Calu3 (cell line): ENCODE measurements around the gene EIF2B5. TPM values are rescaled to one million over a fixed set of nuclear protein-coding genes. Genes with fewer than 3 reads are reported as not detected.

Experiments used
- BruUV-seq: library from RNA; stranded (reverse); fragments of 400-500 nt; replicated peaks from 2 replicates; lab custom pipeline; 2021; lab: Mats Ljungman, UMichigan
- CTCF ChIA-PET: fragments of 300-600 bp; sonication (Branson Sonifier 250); formaldehyde crosslinking; loops from one replicate; lab custom pipeline; 2022; ENCODE audit warnings: antibody characterized with exemption; lab: Charles Lee
- DNase-seq: peaks from one replicate; pipeline ENCODE4 v3.0.0; 2022
- H3K27ac Mint-ChIP-seq: one replicate; pipeline ENCODE4 v1.8.0; 2022; ENCODE audit warnings: mixed read lengths; ENCODE audit not compliant: unreplicated experiment
- H3K27me3 Mint-ChIP-seq: one replicate; pipeline ENCODE4 v1.8.0; 2022; ENCODE audit warnings: mixed read lengths; ENCODE audit not compliant: unreplicated experiment
- H3K36me3 Mint-ChIP-seq: one replicate; pipeline ENCODE4 v1.8.0; 2022; ENCODE audit warnings: mild to moderate bottlenecking, moderate library complexity, mixed read lengths; ENCODE audit not compliant: insufficient read depth, unreplicated experiment
- H3K4me1 Mint-ChIP-seq: one replicate; pipeline ENCODE4 v1.8.0; 2022; ENCODE audit warnings: mild to moderate bottlenecking, low read depth, mixed read lengths; ENCODE audit not compliant: unreplicated experiment
- H3K4me3 Mint-ChIP-seq: one replicate; pipeline ENCODE4 v1.8.0; 2022; ENCODE audit warnings: mild to moderate bottlenecking, low read depth, moderate library complexity, mixed read lengths; ENCODE audit not compliant: unreplicated experiment
- H3K9me3 Mint-ChIP-seq: one replicate; pipeline ENCODE4 v1.8.0; 2022; ENCODE audit warnings: low read depth, mixed read lengths; ENCODE audit not compliant: unreplicated experiment
- CTCF ChIP-seq: fragments of 200-600 bp; IDR thresholded peaks from one replicate; pipeline ENCODE4 v1.8.0; 2022; ENCODE audit warnings: antibody characterized with exemption; ENCODE audit not compliant: unreplicated experiment
- intact Hi-C: fragments of 100-400 bp; cut with micrococcal nuclease; formaldehyde crosslinking; loops from one replicate; pipeline ENCODE4 v1.10.0; 2022; ENCODE audit not compliant: unreplicated experiment
- total RNA-seq: library from RNA; stranded (reverse); gene quantifications from 2 replicates; pipeline ENCODE4 v1.2.3, GENCODE V29; 2022

The EIF2B5 gene
- total RNA-seq, 1 experiment from 2014 or later: 79.6 TPM

GRCh38 chr3:184166671-184167070 lies 31.5 kb downstream of the EIF2B5 start:
- intact Hi-C loops: no loop called here
- H3K4me3 Mint-ChIP-seq: no peak overlapping the region

DNA sequence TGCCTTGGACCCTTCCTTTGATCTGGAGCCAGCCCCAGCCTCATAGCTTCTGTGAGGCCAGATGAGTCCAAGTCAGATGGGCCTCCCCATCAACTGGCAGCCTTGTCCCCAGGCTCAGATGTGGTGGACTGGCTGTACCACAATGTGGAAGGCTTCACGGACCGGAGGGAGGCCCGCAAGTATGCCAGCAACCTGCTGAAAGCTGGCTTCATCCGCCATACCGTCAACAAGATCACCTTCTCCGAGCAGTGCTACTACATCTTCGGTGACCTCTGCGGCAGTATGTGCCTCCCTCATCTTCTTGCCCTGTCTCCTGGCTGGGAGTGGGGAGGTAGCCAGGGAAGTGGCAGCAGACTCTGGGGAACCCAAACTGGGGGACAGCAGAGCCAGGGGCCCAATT lies 32.6 kb downstream of the EIF2B5 start:
- no TSS peak for BruUV-seq
- no peak overlapping the region for H3K4me3 Mint-ChIP-seq
- DNase-seq: no peak
- no peak for TF ChIP-seq CTCF
- H3K27me3 Mint-ChIP-seq: no peaks in the 10 kb centered on the region
- H3K9me3 Mint-ChIP-seq: no peaks in the 10 kb centered on the region
- intact Hi-C loops: no loop called here
- H3K4me1 Mint-ChIP-seq: no peaks in the 10 kb centered on the region
- H3K27ac Mint-ChIP-seq: no peak overlapping the region
- peaks cover 45% of the 10 kb centered on the region for H3K36me3 Mint-ChIP-seq
- CTCF ChIA-PET: no interaction called here

More at GRCh38 chr3:184166671-184167070, 31.5 kb downstream of the EIF2B5 start:
- CTCF ChIA-PET: interaction anchor here (1.1 kb wide), 1 partner anchor 84 kb away, joined by 3 read pairs; no protein-coding TSS in a partner anchor
- Mint-ChIP-seq H3K27me3 (no peaks in the 10 kb centered on the region), H3K4me1 (no peaks in the 10 kb centered on the region), H3K36me3 (peaks cover 41% of the 10 kb centered on the region), H3K9me3 (no peaks in the 10 kb centered on the region), H3K27ac (no peak overlapping the region)
- BruUV-seq: no TSS peak
- no peak for TF ChIP-seq CTCF
- DNase-seq: no peak

GRCh38 chr3:184168363-184169120 lies 33.4 kb downstream of the EIF2B5 start:
- H3K36me3 Mint-ChIP-seq: peaks cover 45% of the 10 kb centered on the region
- DNase-seq: no peak

More at GRCh38 chr3:184168363-184169120, 33.4 kb downstream of the EIF2B5 start:
- CTCF ChIA-PET: interaction anchor here (1.0 kb wide), 1 partner anchor 12 kb away, joined by 5 read pairs; no protein-coding TSS in a partner anchor
- Mint-ChIP-seq H3K27ac (no peak overlapping the region), H3K27me3 (no peaks in the 10 kb centered on the region), H3K4me1 (no peaks in the 10 kb centered on the region), H3K9me3 (no peaks in the 10 kb centered on the region), H3K4me3 (no peak overlapping the region)
- BruUV-seq: no TSS peak
- intact Hi-C loops: no loop called here
- no peak for TF ChIP-seq CTCF
